HEK293T (cell line): ENCODE measurements around the gene PTPRO.

Experiments
- CTBP1 ChIP-seq: fragments of 450-650 bp; IDR thresholded peaks from 2 replicates; pipeline ENCODE4 v1.6.1; 2016; ENCODE audit warnings: borderline replicate concordance
- SP1 ChIP-seq: fragments of 450-650 bp; IDR thresholded peaks from 2 replicates; pipeline ENCODE4 v1.6.1; 2017
- ZNF384 ChIP-seq: fragments of 450-650 bp; IDR thresholded peaks from 2 replicates; pipeline ENCODE4 v1.6.1; 2016

GRCh38 chr12:15341371-15341770 lies 19.1 kb downstream of the PTPRO start:
- TF ChIP-seq CTBP1 (no peak), SP1 (no peak), ZNF384 (no peak)
